HepG2 (cell line): ENCODE data around the gene TXN. TPM values are rescaled to one million over a fixed set of nuclear protein-coding genes. Genes with fewer than 3 reads are reported as not detected.

ENCODE experiments used
- BHLHE40 ChIP-seq: IDR thresholded peaks from 2 replicates; pipeline ENCODE4 v1.6.1; 2011; ENCODE audit warnings: low read length, improper control_type of control experiment
- MZF1 ChIP-seq: sonication (generic); formaldehyde crosslinking; IDR thresholded peaks from 2 replicates; pipeline ENCODE4 v1.8.1; 2023; ENCODE audit warnings: mild to moderate bottlenecking, missing genetic modification reagents, borderline replicate concordance
- NAIF1 ChIP-seq: sonication (generic); formaldehyde crosslinking; IDR thresholded peaks from 2 replicates; pipeline ENCODE4 v1.5.0; 2020; ENCODE audit warnings: mild to moderate bottlenecking, missing genetic modification reagents, borderline replicate concordance
- NR2F1 ChIP-seq, 2 experiments: fragments of 450-650 bp in 1 of 2; formaldehyde crosslinking in 1 of 2; IDR thresholded peaks; 2 replicates each; pipeline versions ENCODE4 v1.5.0 to v1.6.1; 2016 to 2020; ENCODE audit warnings: mild to moderate bottlenecking in 1 of 2, missing compliant biosample characterization in 1 of 2, missing genetic modification reagents in 1 of 2, moderate library complexity in 1 of 2
- RFX3 ChIP-seq: IDR thresholded peaks from 2 replicates; pipeline ENCODE4 v1.6.1; 2016; ENCODE audit warnings: missing biosample characterization, missing genetic modification reagents
- SALL2 ChIP-seq: sonication (generic); formaldehyde crosslinking; IDR thresholded peaks from 2 replicates; pipeline ENCODE4 v1.8.1; 2023; ENCODE audit warnings: mild to moderate bottlenecking, missing genetic modification reagents, inconsistent platforms
- SIN3B ChIP-seq: fragments of 150-350 bp; IDR thresholded peaks from 2 replicates; pipeline ENCODE4 v1.6.1; 2014; ENCODE audit warnings: low read length
- TGIF2 ChIP-seq: IDR thresholded peaks from 2 replicates; pipeline ENCODE4 v1.6.1; 2016; ENCODE audit warnings: control low read depth, missing compliant biosample characterization
- U2AF2 ChIP-seq: fragments of 200-400 bp; formaldehyde crosslinking; IDR thresholded peaks from 2 replicates; pipeline ENCODE4 v1.6.1; 2017; ENCODE audit warnings: low read depth, mild to moderate bottlenecking, low read length
- WIZ ChIP-seq: sonication (generic); formaldehyde crosslinking; IDR thresholded peaks from 2 replicates; pipeline ENCODE4 v1.5.1; 2020; ENCODE audit warnings: mild to moderate bottlenecking, missing genetic modification reagents
- ZBTB42 ChIP-seq: sonication (generic); formaldehyde crosslinking; IDR thresholded peaks from 2 replicates; pipeline ENCODE4 v1.5.0; 2020; ENCODE audit warnings: mild to moderate bottlenecking, missing genetic modification reagents
- ZEB1 ChIP-seq: IDR thresholded peaks from 2 replicates; pipeline ENCODE4 v1.6.1; 2012; ENCODE audit warnings: mild to moderate bottlenecking, low read depth, inconsistent platforms; ENCODE audit not compliant: insufficient replicate concordance
- ZKSCAN1 ChIP-seq: fragments of 150-350 bp; IDR thresholded peaks from 2 replicates; pipeline ENCODE4 v1.6.1; 2014; ENCODE audit warnings: low read length
- ZNF678 ChIP-seq: sonication (generic); formaldehyde crosslinking; IDR thresholded peaks from 2 replicates; pipeline ENCODE4 v1.4.0; 2020; ENCODE audit warnings: mild to moderate bottlenecking, missing genetic modification reagents
- ZNF772 ChIP-seq: sonication (generic); formaldehyde crosslinking; IDR thresholded peaks from 2 replicates; pipeline ENCODE4 v1.5.0; 2020; ENCODE audit warnings: mild to moderate bottlenecking, missing genetic modification reagents
- ZSCAN9 ChIP-seq: IDR thresholded peaks from 2 replicates; pipeline ENCODE4 v1.6.1; 2016; ENCODE audit warnings: borderline replicate concordance
- polyA plus RNA-seq, 8 experiments: library from polyadenylated mRNA; depleted of rRNA in 3 of 8; stranded (reverse) in 7 of 8; unstranded in 1 of 8; fragments of >200 nt; fragmentation: Illumina TruSeq in 4 of 8; extraction: Trizol in 4 of 8; gene quantifications; 2 replicates each; pipeline versions ENCODE4 v1.2.1 to v1.2.3, GENCODE V29; 2011 to 2016; ENCODE audit warnings: low read depth in 4 of 8, missing spikeins in 1 of 8, mixed read lengths in 1 of 8; ENCODE audit not compliant: insufficient read depth in 1 of 8
- total RNA-seq, 5 experiments: library from RNA; depleted of rRNA; stranded (reverse); fragments of >200 nt; fragmentation: Illumina TruSeq; extraction: Trizol; gene quantifications; 2 replicates each; pipeline ENCODE4 v1.2.3, GENCODE V29; 2016; ENCODE audit warnings: low read depth in 1 of 5
- TF ChIP-seq, protein P1 (sequence below): sonication (generic); formaldehyde crosslinking; IDR thresholded peaks from 2 replicates; pipeline ENCODE4 v1.4.0; 2020; ENCODE audit warnings: mild to moderate bottlenecking, low read depth, missing genetic modification reagents
- TF ChIP-seq, protein P2 (sequence below): sonication (generic); formaldehyde crosslinking; IDR thresholded peaks from 2 replicates; pipeline ENCODE4 v1.5.0; 2020; ENCODE audit warnings: mild to moderate bottlenecking, missing genetic modification reagents
- TF ChIP-seq, protein P3 (sequence below): IDR thresholded peaks from 2 replicates; pipeline ENCODE4 v1.6.1; 2012; ENCODE audit warnings: low read depth, low read length, improper control_type of control experiment
- TF ChIP-seq, protein P4 (sequence below): sonication (generic); formaldehyde crosslinking; conservative IDR thresholded peaks from 2 replicates; pipeline ENCODE4 v1.8.1; 2023; ENCODE audit warnings: missing genetic modification reagents

The TXN gene
- total and polyA plus RNA-seq, 2 of the 13 experiments (the other 11 are each of a cell fraction or from before 2014, with no cell fraction given) = 364 to 470 TPM

DNA sequence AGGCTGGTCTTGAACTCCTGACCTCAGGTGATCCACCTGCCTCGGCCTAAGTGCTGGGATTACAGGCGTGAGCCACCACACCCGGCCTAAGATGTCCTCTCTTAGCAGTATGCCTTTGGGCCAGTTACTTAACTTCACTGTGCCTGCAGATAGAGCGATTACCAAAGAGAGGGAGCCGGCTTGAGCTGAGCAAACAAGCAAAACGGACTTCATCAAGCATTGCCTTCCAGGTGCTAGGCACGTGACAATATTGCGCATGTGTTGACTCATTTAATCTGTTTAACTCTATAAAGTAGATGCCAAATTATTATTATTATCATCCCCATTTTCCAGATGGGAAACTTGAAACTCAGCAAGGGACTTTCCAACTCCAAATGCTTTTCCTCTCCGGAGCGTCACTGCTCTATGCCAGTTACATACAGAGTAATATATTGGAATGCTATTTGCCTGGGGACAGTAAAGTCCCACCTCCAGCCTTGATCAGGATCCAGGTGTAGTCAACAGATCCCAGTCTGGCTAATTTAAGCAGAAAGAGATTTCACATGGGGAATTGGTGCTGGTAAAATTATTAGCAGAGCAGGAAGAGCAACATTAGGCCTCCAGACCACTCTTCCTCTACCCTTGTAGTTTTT is 42.8 kb downstream of the TXN start (continued):
- TF ChIP-seq MZF1 = no peak
- no peak for TF ChIP-seq ZNF678 (CRISPR knock-in tag)
- no peak for TF ChIP-seq SIN3B
- no peak for TF ChIP-seq WIZ (CRISPR knock-in tag)
- no peak; the same call in 1 of the 2 replicates for TF ChIP-seq TGIF2
- TF ChIP-seq, protein P1, sequence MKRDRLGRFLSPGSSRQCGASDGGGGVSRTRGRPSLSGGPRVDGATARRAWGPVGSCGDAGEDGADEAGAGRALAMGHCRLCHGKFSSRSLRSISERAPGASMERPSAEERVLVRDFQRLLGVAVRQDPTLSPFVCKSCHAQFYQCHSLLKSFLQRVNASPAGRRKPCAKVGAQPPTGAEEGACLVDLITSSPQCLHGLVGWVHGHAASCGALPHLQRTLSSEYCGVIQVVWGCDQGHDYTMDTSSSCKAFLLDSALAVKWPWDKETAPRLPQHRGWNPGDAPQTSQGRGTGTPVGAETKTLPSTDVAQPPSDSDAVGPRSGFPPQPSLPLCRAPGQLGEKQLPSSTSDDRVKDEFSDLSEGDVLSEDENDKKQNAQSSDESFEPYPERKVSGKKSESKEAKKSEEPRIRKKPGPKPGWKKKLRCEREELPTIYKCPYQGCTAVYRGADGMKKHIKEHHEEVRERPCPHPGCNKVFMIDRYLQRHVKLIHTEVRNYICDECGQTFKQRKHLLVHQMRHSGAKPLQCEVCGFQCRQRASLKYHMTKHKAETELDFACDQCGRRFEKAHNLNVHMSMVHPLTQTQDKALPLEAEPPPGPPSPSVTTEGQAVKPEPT (CRISPR knock-in tag) = no peak
- TF ChIP-seq ZBTB42 (CRISPR knock-in tag) = no peak
- no peak for TF ChIP-seq ZKSCAN1
- no peak for TF ChIP-seq ZNF772
- peak; percentile 77 for TF ChIP-seq BHLHE40
- TF ChIP-seq NR2F1 (CRISPR knock-in tag; IDR thresholded peaks at IDR 0.05) = no peak
- no peak for TF ChIP-seq SALL2
- TF ChIP-seq ZSCAN9 (CRISPR knock-in tag) = no peak
- no peak for TF ChIP-seq U2AF2
- TF ChIP-seq RFX3 (CRISPR knock-in tag) = no peak
- TF ChIP-seq, protein P2, sequence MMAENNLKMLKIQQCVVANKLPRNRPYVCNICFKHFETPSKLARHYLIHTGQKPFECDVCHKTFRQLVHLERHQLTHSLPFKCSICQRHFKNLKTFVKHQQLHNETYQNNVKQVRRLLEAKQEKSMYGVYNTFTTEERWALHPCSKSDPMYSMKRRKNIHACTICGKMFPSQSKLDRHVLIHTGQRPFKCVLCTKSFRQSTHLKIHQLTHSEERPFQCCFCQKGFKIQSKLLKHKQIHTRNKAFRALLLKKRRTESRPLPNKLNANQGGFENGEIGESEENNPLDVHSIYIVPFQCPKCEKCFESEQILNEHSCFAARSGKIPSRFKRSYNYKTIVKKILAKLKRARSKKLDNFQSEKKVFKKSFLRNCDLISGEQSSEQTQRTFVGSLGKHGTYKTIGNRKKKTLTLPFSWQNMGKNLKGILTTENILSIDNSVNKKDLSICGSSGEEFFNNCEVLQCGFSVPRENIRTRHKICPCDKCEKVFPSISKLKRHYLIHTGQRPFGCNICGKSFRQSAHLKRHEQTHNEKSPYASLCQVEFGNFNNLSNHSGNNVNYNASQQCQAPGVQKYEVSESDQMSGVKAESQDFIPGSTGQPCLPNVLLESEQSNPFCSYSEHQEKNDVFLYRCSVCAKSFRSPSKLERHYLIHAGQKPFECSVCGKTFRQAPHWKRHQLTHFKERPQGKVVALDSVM = peak; percentile 58; the same call in 1 of the 2 replicates
- TF ChIP-seq, protein P3, sequence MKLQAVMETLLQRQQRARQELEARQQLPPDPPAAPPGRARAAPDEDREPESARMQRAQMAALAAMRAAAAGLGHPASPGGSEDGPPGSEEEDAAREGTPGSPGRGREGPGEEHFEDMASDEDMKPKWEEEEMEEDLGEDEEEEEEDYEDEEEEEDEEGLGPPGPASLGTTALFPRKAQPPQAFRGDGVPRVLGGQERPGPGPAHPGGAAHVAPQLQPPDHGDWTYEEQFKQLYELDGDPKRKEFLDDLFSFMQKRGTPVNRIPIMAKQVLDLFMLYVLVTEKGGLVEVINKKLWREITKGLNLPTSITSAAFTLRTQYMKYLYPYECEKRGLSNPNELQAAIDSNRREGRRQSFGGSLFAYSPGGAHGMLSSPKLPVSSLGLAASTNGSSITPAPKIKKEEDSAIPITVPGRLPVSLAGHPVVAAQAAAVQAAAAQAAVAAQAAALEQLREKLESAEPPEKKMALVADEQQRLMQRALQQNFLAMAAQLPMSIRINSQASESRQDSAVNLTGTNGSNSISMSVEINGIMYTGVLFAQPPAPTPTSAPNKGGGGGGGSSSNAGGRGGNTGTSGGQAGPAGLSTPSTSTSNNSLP = 0 out of 2 replicates have a peak, but pooled peaks have one; percentile 9
- no peak for TF ChIP-seq NAIF1 (CRISPR knock-in tag)
- TF ChIP-seq, protein P4, sequence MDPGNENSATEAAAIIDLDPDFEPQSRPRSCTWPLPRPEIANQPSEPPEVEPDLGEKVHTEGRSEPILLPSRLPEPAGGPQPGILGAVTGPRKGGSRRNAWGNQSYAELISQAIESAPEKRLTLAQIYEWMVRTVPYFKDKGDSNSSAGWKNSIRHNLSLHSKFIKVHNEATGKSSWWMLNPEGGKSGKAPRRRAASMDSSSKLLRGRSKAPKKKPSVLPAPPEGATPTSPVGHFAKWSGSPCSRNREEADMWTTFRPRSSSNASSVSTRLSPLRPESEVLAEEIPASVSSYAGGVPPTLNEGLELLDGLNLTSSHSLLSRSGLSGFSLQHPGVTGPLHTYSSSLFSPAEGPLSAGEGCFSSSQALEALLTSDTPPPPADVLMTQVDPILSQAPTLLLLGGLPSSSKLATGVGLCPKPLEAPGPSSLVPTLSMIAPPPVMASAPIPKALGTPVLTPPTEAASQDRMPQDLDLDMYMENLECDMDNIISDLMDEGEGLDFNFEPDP (CRISPR knock-in tag) = no peak
- peak; percentile 26 for TF ChIP-seq ZEB1
